GM21360 (cell line): ENCODE data around the gene SLC12A7.
"Not testable (repeated sequence)": the region's sequence is repeated elsewhere in the genome, so short reads cannot be mapped to it uniquely, and the experiment has no call there.

Experiments used
- ATAC-seq: cut with Tn5 transposase; IDR thresholded peaks from one replicate; pipeline ENCODE4 v1.9.1; 2021; ENCODE audit warnings: mild to moderate bottlenecking, moderate library complexity; ENCODE audit not compliant: unreplicated experiment

The SLC12A7 gene

GRCh38 chr5:1111727-1112289 lies at the start of gene SLC12A7:
TSS of gene SLC12A7 (minus strand) at chr5:1112063. CDS start at chr5:1111991, 72 bp downstream.
- ATAC-seq, result peak; percentile 62

- ATAC-seq, result no peak
Measured at GRCh38 chr5:1161108-1161832, 49.4 kb upstream of the SLC12A7 start.

- ATAC-seq, result no peak
Measured at GRCh38 chr5:1159774-1160406, 48.0 kb upstream of the SLC12A7 start.

- ATAC-seq, result no peak
Measured at GRCh38 chr5:1159341-1159675, 47.4 kb upstream of the SLC12A7 start.

GRCh38 chr5:1158647-1159340 lies 46.9 kb upstream of the SLC12A7 start:
- no peak for ATAC-seq

- not testable (repeated sequence) for ATAC-seq
Measured at GRCh38 chr5:1157461-1157986, 45.7 kb upstream of the SLC12A7 start.

- ATAC-seq, result no peak
Measured at GRCh38 chr5:1156754-1157460, 45.0 kb upstream of the SLC12A7 start.

GRCh38 chr5:1156033-1156753 lies 44.3 kb upstream of the SLC12A7 start:
- no peak for ATAC-seq

- ATAC-seq, result no peak
Measured at GRCh38 chr5:1155191-1156032, 43.5 kb upstream of the SLC12A7 start.

GRCh38 chr5:1153428-1153827 lies 41.6 kb upstream of the SLC12A7 start:
- ATAC-seq, result no peak

- no peak for ATAC-seq
Measured at GRCh38 chr5:1152771-1153282, 41.0 kb upstream of the SLC12A7 start.

GRCh38 chr5:1152156-1152555 lies 40.3 kb upstream of the SLC12A7 start:
- no peak for ATAC-seq

- no peak for ATAC-seq
Measured at GRCh38 chr5:1151316-1151715, 39.5 kb upstream of the SLC12A7 start.

GRCh38 chr5:1150866-1151265 lies 39.0 kb upstream of the SLC12A7 start:
- ATAC-seq, result no peak

- ATAC-seq, result no peak
Measured at GRCh38 chr5:1144638-1145396, 33.0 kb upstream of the SLC12A7 start.

- no peak for ATAC-seq
Measured at GRCh38 chr5:1144089-1144488, 32.2 kb upstream of the SLC12A7 start.

- ATAC-seq, result no peak
Measured at GRCh38 chr5:1143670-1143951, 31.7 kb upstream of the SLC12A7 start.

- no peak for ATAC-seq
Measured at GRCh38 chr5:1142886-1143669, 31.2 kb upstream of the SLC12A7 start.
